ENCODE measurements around the gene KDM6A. TPM values are rescaled to one million over a fixed set of nuclear protein-coding genes. Genes with fewer than 3 reads are reported as not detected.
"Not testable (repeated sequence)": the region's sequence is repeated elsewhere in the genome, so short reads cannot be mapped to it uniquely, and the experiment has no call there.

KDM6A gene
- total RNA-seq, 1 donor from 2014 or later = 28.0 TPM

GRCh38 chrX:44931441-44931973 lies 58.5 kb downstream of the KDM6A start:
- ATAC-seq = no peak

- ATAC-seq = no peak
Measured at GRCh38 chrX:44935172-44935571, 62.2 kb downstream of the KDM6A start.

GRCh38 chrX:44935640-44936039 lies 62.7 kb downstream of the KDM6A start:
- peak; percentile 99 for ATAC-seq

- ATAC-seq = no peak
Measured at GRCh38 chrX:44937606-44938005, 64.6 kb downstream of the KDM6A start.

GRCh38 chrX:44938111-44938510 lies 65.1 kb downstream of the KDM6A start:
- no peak for ATAC-seq

- not testable (repeated sequence) for ATAC-seq
Measured at GRCh38 chrX:44940541-44940940, 67.6 kb downstream of the KDM6A start.

- ATAC-seq = no peak
Measured at GRCh38 chrX:44943007-44943406, 70.0 kb downstream of the KDM6A start.

- ATAC-seq = no peak
Measured at GRCh38 chrX:44944894-44945293, 71.9 kb downstream of the KDM6A start.

- ATAC-seq = peak; percentile 55
Measured at GRCh38 chrX:44945736-44946135, 72.7 kb downstream of the KDM6A start.

GRCh38 chrX:44946771-44947170 lies 73.8 kb downstream of the KDM6A start:
- ATAC-seq = no peak

GRCh38 chrX:44947995-44948394 lies 75.0 kb downstream of the KDM6A start:
- no peak for ATAC-seq

GRCh38 chrX:44948406-44948805 lies 75.4 kb downstream of the KDM6A start:
- ATAC-seq = no peak

- no peak for ATAC-seq
Measured at GRCh38 chrX:44949125-44949524, 76.1 kb downstream of the KDM6A start.

GRCh38 chrX:44950471-44951366 lies 77.7 kb downstream of the KDM6A start:
- ATAC-seq = not testable (repeated sequence)

GRCh38 chrX:44951572-44952067 lies 78.6 kb downstream of the KDM6A start:
- ATAC-seq = no peak

GRCh38 chrX:44952329-44953027 lies 79.5 kb downstream of the KDM6A start:
- ATAC-seq = no peak

- no peak for ATAC-seq
Measured at GRCh38 chrX:44953734-44954502, 80.9 kb downstream of the KDM6A start.

GRCh38 chrX:44954562-44954961 lies 81.6 kb downstream of the KDM6A start:
- no peak for ATAC-seq

- ATAC-seq = no peak
Measured at GRCh38 chrX:44957848-44958247, 84.9 kb downstream of the KDM6A start.

- no peak for ATAC-seq
Measured at GRCh38 chrX:44958480-44958879, 85.5 kb downstream of the KDM6A start.

- no peak for ATAC-seq
Measured at GRCh38 chrX:44961817-44962607, 89.0 kb downstream of the KDM6A start.

- no peak for ATAC-seq
Measured at GRCh38 chrX:44962944-44963343, 90.0 kb downstream of the KDM6A start.

All from esophagus mucosa (tissue), 1 donor.